NCI-H1436 (cell line): Measurements from ENCODE around the gene EMP2.
A peak's percentile ranks its signal among the peaks of the same experiment; 100 is the strongest.
"Not testable (repeated sequence)": the region's sequence is repeated elsewhere in the genome, so short reads cannot be mapped to it uniquely, and the experiment has no call there.

Experiments used
- DNase-seq: peaks from one replicate; lab custom pipeline; 2025; lab: John Stamatoyannopoulos, UW

The EMP2 gene

GRCh38 chr16:10579965-10580882 lies at the start of gene EMP2:
Gene EMP2, minus strand, starts transcription at chr16:10580598. Its CDS starts 32,981 bp downstream, at chr16:10547617.
- peak; percentile 75 for DNase-seq

- no peak for DNase-seq
These were observed 49.2 kb upstream of the EMP2 start for GRCh38 chr16:10629592-10629963.

- no peak for DNase-seq
These were observed 45.4 kb upstream of the EMP2 start for GRCh38 chr16:10625595-10626357.

GRCh38 chr16:10624527-10624926 lies 44.1 kb upstream of the EMP2 start:
- DNase-seq: no peak

GRCh38 chr16:10623059-10623458 lies 42.7 kb upstream of the EMP2 start:
- DNase-seq: no peak

- no peak for DNase-seq
These were observed 41.9 kb upstream of the EMP2 start for GRCh38 chr16:10622036-10622921.

- DNase-seq: not testable (repeated sequence)
These were observed 41.0 kb upstream of the EMP2 start for GRCh38 chr16:10621216-10621949.

GRCh38 chr16:10620120-10620519 lies 39.7 kb upstream of the EMP2 start:
- DNase-seq: no peak

GRCh38 chr16:10619271-10619849 lies 39.0 kb upstream of the EMP2 start:
- peak; percentile 18 for DNase-seq

GRCh38 chr16:10618710-10619209 lies 38.4 kb upstream of the EMP2 start:
- no peak for DNase-seq

GRCh38 chr16:10617662-10618420 lies 37.4 kb upstream of the EMP2 start:
- no peak for DNase-seq

GRCh38 chr16:10616756-10617640 lies 36.6 kb upstream of the EMP2 start:
- DNase-seq: peak; percentile 9

GRCh38 chr16:10616419-10616755 lies 36.0 kb upstream of the EMP2 start:
- no peak for DNase-seq

- no peak for DNase-seq
These were observed 34.3 kb upstream of the EMP2 start for GRCh38 chr16:10614685-10615084.

GRCh38 chr16:10613785-10614485 lies 33.5 kb upstream of the EMP2 start:
- DNase-seq: no peak

GRCh38 chr16:10612649-10613179 lies 32.3 kb upstream of the EMP2 start:
- DNase-seq: no peak

- DNase-seq: no peak
These were observed 31.5 kb upstream of the EMP2 start for GRCh38 chr16:10611825-10612342.
